ENCODE data around the gene TTC7B. TPM values are rescaled to one million over a fixed set of nuclear protein-coding genes. Genes with fewer than 3 reads are reported as not detected.

Gene TTC7B
- total and polyA plus RNA-seq, 2 of the 8 experiments (the other 6 are each of a cell fraction or from before 2014, with no cell fraction given), result 23.7 to 34.0 TPM

DNA sequence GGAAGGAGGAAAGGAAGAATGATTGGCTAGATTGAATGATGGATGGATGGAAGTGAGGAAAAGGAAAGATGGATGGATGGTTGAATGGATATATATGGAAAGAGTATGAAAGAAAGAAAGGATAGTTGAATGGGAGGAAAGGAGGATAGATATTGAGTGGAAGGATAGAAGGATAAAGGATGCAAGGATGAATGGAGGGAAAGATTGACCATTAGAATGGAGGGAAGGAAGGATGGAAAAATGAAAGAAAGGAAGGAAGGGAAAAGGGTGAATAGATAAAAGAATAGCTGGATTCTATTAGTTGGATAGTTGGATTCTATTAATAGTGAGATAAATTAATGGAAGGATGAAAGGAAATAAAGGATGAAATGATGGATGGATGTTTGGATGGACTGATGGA, 313.5 kb downstream of the TTC7B start (continued):
- no peak for TF ChIP-seq E2F6 (IDR thresholded peaks at IDR 0.05)
- no peak for TF ChIP-seq BRCA1 (IDR thresholded peaks at IDR 0.05; ENCODE audit: low read depth, low read length)
